ENCODE results near the gene MPHOSPH8. TPM values are rescaled to one million over a fixed set of nuclear protein-coding genes. Genes with fewer than 3 reads are reported as not detected.
A peak's percentile ranks its signal among the peaks of the same experiment; 100 is the strongest.
"Not testable (repeated sequence)": the region's sequence is repeated elsewhere in the genome, so short reads cannot be mapped to it uniquely, and the experiment has no call there.

Gene MPHOSPH8
- total RNA-seq, 1 donor from 2014 or later = 14.1 TPM

DNA sequence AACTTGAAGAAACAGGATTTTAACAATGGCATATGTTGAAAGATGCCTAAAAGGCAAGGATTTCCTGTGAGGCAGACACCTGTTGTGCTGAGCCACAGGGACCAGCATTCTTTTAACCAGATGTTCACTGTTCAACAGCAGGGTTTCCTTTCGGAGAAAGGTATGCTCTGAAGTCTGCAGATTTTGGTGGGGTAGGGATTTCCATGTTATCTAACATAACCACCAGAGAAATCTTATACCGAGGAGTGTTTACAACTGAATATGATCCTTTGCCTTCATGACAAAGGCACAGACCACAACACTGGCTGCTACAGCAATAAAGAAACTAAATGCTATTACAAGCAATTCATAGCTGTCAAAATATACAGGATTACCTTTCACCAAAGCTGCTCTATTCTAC is 48.1 kb downstream of the MPHOSPH8 start:
- peak; percentile 5 for DNase-seq (ENCODE audit: low read depth, low spot score)

DNA sequence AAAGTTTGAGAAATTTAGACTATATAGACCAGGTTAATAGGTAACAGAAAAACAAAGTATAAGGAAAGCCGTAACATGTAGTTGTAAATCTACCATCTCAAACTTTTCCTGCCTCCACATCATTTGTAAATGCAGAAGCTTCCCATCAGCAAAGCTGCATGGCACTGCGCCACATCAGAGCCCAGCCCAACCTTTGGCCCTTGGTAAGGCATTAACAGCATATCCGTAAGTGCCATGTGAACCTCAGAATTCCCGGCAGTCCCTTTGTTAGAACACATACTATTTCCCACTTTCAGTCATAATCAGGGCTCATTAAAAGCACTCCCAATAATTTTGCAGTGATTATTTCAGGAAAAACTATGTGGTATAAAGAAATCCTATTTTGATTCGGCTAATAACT is 51.6 kb downstream of the MPHOSPH8 start:
- no peak for DNase-seq (ENCODE audit: low read depth, low spot score)

DNA sequence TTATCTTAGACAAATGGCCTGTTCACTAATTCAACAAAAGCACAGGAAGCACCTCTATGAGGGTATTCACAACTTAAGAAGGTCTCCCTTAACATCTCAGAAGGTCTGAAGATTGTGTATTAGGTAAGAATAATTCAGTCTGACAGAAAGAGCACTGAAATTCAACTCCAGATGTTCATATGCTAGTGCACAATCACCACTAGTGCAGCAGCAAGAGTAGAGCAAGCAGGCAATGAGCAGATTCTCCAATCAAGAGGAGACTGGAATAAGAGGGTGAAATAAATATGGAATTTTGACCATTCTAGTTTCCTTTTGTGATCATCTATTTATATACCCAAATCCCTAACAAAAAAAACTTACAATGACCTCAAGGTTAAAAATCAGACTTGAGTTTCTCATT is 52.0 kb downstream of the MPHOSPH8 start:
- DNase-seq (ENCODE audit: low read depth, low spot score) = no peak

DNA sequence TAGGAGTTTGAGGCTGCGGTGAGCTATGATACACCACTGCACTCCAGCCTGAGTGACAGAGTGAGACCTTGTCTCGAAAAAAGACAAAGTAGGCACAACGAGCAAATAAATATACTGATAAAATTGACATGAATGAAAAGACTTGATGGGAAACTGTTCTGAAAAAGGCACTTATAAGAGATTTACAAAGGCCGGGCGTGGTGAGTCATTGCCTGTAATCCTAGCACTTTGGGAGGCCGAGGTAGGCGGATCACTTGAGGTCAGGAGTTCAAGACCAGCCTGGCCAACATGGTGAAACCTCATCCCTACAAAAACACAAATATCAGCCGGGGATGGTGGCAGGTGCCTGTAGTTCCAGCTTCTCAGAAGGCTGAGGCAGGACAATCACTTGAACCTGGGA is 58.0 kb downstream of the MPHOSPH8 start:
- not testable (repeated sequence) for DNase-seq (ENCODE audit: low read depth, low spot score)

DNA sequence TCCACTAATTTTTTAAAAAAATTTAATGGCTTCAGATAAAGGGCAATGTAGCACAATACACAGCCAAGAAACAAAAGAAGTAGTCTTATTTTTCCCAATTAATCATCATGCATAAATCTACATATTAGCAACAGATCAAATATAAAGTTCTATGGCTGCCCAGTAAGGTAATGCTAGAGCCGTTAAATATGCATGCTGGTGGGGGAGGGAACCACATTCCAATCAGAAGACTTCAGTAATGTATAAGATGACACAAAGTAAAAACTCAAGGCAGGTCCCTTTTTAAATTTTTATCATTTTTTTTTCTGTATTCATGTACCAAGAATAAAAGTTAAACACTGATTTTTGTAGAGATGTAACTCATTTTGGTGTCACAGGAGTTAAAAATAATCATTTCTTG is 62.0 kb downstream of the MPHOSPH8 start:
- no peak for DNase-seq (ENCODE audit: low read depth, low spot score)

DNA sequence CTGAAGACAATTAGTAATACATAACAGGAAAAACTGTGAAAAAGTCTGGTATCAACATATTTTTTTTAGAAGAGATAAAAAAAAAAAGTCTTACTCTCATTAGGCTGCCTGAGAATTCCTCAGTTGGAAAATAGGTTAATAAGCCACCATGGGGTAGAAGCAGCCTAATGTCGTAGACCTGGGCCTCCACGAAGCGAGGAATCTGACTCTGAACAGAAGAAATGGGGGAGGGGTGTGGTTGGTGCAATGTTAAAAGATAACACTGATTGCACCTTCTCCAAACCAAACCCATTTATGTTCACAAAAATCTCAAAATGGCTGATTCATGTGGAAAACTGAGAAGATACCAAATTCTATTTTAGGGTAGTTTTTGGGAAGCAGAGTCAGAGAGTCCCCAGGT is 62.4 kb downstream of the MPHOSPH8 start:
- no peak for DNase-seq (ENCODE audit: low read depth, low spot score)

DNA sequence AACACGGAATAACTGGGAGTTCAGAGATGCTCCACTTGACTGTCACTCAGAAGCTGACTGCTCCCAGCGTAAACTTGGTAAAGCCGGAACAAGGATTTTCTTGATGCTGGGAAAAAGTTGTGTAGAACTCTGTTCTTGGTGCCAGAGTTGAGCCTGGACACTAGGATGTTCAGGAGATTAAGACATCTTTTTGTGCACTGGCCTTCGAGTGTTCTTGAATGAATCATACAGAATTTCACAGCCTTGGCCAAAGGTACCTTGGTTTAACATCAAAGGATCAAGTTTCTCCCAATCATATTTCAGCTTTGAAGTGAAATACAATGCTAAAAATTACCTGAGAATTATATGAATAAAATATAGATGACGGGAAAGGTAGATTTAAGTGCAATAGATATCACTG is 67.5 kb downstream of the MPHOSPH8 start:
- not testable (repeated sequence) for DNase-seq (ENCODE audit: low read depth, low spot score)

DNA sequence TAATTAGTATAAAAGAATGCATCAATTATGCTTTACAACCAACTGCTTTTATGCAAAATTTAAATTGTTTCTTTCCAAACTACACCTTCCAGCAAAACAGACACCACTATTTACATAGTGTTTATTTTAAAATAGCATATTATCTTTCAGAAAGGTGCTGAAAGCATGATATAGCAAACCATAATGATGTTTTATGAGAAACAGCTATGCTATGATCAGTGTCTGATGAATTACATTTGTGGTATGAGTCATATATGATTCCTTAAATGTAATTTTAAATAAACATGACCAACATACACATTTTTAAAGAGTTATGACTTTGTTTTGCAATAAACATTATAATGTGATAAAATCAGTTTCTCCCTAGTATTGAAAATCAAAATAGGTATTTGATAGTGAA is 68.2 kb downstream of the MPHOSPH8 start:
- DNase-seq (ENCODE audit: low read depth, low spot score) = not testable (repeated sequence)

DNA sequence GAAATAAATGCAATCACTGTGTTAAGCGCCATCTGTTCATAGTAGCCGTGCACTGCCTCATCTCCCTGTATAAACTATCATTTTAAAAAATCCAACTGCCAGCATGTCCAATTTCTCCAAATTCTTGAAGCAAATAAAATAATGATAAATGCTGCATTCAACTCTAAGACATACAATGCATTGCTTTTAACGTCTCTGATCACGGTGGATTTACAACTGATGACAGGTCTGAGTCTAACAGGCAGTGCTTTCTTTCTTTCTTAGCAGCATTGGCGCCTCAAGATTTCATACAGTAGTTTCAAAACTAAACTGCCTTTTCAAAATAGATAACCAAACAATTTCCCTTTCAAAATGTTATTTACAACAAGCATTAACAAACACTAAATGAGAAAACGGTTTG is 70.8 kb downstream of the MPHOSPH8 start:
- DNase-seq (ENCODE audit: low read depth, low spot score) = not testable (repeated sequence)

DNA sequence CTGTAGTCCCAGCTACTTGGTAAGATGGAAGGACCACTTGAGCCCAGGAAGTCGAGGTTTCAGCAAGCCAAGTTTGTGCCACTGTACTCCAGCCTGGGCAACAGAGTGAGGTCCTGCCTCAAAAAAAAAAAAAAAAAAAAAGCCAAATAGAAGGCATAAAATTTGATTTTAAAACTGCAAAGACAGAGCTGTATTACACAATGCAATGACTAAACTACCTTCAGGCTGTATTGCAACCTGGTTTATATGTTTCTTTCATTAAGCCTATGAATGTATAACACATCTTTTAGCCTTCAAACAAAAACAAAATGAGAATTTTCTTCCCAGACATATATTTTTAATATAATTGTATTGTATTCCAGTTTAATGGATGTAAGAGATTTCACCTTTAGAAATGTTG is 75.6 kb downstream of the MPHOSPH8 start:
- DNase-seq (ENCODE audit: low read depth, low spot score) = not testable (repeated sequence)

DNA sequence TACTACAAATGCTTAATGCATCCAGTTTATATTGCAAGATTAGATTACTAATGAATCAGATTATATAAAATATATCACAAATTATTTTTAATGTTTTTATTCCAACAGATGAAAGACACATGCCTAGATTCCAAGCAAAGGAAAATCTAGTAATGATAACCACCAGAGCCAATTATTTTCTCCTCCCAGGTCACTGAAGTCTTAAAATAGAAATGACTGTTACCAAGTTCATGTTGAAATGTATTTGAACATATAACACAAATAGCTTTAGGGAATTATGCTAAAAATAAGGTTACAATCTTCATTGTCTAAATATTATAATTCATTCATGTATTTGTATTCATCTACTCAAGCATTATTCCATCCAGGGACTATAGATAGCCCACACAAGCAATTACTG is 76.3 kb downstream of the MPHOSPH8 start:
- not testable (repeated sequence) for DNase-seq (ENCODE audit: low read depth, low spot score)

DNA sequence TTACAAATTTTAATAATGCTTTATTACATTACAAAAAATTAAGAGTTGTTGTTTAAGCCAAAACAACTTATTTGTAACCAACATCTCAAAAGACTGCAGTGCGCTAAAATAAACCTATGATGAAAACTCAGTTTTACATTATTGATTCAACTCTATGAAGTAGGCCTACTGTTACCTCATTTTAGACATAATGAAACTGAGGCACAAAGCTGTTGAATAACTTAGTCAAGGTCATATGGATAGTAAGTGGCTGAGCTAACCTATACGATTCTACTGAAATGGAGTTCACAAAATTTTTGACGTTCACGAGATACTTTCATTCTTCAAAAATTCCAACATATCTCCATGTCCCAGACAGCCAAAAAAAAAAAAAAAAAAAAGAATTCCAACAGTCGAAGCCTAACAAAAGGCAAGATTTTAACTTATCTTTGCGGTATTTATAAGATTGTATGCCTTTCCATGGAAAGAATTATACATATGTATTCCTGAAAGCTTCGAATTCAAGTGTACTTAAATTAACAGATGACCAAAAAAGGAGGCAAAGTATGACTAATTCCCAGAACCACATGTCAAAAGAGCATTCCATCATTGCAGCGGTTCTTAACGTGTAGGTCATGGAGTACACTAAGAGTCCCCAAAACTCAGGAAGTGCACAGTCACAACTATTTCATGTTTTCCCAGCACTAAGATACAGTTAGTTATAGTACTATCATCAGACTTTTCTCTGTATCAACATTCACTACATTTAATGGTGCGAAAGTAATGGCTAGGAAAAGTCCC is 79.9 kb downstream of the MPHOSPH8 start:
- DNase-seq (ENCODE audit: low read depth, low spot score) = peak; percentile 19

DNA sequence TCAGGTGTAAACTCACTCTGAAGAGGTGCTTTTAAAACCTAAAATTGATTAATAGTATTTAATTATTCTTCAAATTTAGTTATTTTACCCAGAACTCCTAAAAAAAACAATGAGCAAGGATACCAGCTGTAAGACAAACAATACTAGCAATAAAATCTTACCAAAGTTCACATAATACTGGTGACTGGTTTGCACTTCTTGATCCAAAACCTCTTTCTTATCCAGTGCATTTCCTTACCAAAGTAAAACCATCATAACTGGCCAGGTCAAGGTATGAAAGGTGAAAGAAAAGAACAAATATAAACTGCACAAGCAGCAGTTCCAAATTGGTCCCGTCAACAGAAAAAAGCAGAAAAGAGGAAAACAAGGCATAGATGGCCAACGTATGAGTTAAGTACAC is 86.6 kb downstream of the MPHOSPH8 start:
- DNase-seq (ENCODE audit: low read depth, low spot score) = no peak

Other genes with a start within 250 kb of the MPHOSPH8 start
- not detected in 2 replicates for gene TPTE2, start 72.1 kb upstream of the MPHOSPH8 start, total RNA-seq
- 79.7 and 86.8 TPM in 2 replicates for gene PSPC1, start 149.3 kb downstream of the MPHOSPH8 start, total RNA-seq
- gene ZMYM5, start 230.0 kb downstream of the MPHOSPH8 start, total RNA-seq = 10.6 TPM in 2 replicates

Data from pulmonary artery endothelial cell (primary cell).